Measurements from ENCODE around the gene ZNF488. TPM values are rescaled to one million over a fixed set of nuclear protein-coding genes. Genes with fewer than 3 reads are reported as not detected.

The ZNF488 gene
- total RNA-seq, 4 donors from 2014 or later = 0.21 TPM; not detected in 2

GRCh38 chr10:47379901-47380300 is 4.2 kb downstream of the ZNF488 start:
- no peak for DNase-seq
- no peaks in the 10 kb centered on the region for H3K27me3 ChIP-seq
- H3K27ac ChIP-seq = no peak overlapping the region
- peaks cover 0 to 4% of the 10 kb centered on the region in 2 donors for H3K4me1 ChIP-seq
- no peaks in the 10 kb centered on the region for H3K9me3 ChIP-seq
- H3K36me3 ChIP-seq = no peaks in the 10 kb centered on the region
- H3K4me3 ChIP-seq = no peak overlapping the region
- TF ChIP-seq POLR2A (IDR thresholded peaks at IDR 0.05) = no peak
- no peak for TF ChIP-seq CTCF (IDR thresholded peaks at IDR 0.05)
- intact Hi-C loops (cut with DNase I; ENCODE audit: low total_unique reads) = no loop called here

GRCh38 chr10:47379445-47379785 is 4.7 kb downstream of the ZNF488 start:
- intact Hi-C loops (cut with DNase I; ENCODE audit: low total_unique reads) = no loop called here
- H3K27me3 ChIP-seq = no peaks in the 10 kb centered on the region
- no peak for DNase-seq
- H3K36me3 ChIP-seq = no peaks in the 10 kb centered on the region
- H3K4me3 ChIP-seq = no peak overlapping the region
- H3K9me3 ChIP-seq = no peaks in the 10 kb centered on the region
- TF ChIP-seq POLR2A (IDR thresholded peaks at IDR 0.05) (no peak), CTCF (IDR thresholded peaks at IDR 0.05) (no peak)
- peaks cover 0 to 5% of the 10 kb centered on the region in 2 donors for H3K4me1 ChIP-seq
- H3K27ac ChIP-seq = no peak overlapping the region

GRCh38 chr10:47378606-47379444 is 5.3 kb downstream of the ZNF488 start:
- Histone ChIP-seq H3K27me3 (no peaks in the 10 kb centered on the region), H3K9me3 (no peaks in the 10 kb centered on the region), H3K36me3 (no peaks in the 10 kb centered on the region), H3K27ac (no peak overlapping the region), H3K4me3 (no peak overlapping the region), H3K4me1 (peaks cover 0 to 5% of the 10 kb centered on the region in 2 donors)
- intact Hi-C loops (cut with DNase I; ENCODE audit: low total_unique reads) = no loop called here
- TF ChIP-seq CTCF (IDR thresholded peaks at IDR 0.05) (no peak), POLR2A (IDR thresholded peaks at IDR 0.05) (no peak)
- DNase-seq = no peak

DNA sequence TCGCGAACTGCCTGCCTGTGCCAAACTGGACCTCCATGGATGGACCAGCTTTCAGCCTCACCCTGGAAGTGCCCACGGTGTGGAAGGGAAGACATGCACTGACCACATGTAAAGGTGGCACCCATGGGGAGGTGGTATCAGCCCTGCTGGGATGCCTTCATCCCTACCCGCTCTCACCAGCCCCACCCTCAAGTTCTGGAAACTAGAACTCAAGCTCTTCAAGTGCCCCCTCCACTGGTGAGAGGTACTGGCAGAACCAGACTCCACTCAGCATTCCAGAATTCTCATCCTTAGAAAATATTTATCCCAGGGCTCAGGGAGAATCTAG is 5.9 kb downstream of the ZNF488 start:
- H3K27ac ChIP-seq = no peak overlapping the region
- no peaks in the 10 kb centered on the region for H3K27me3 ChIP-seq
- intact Hi-C loops (cut with DNase I; ENCODE audit: low total_unique reads) = no loop called here
- no peaks in the 10 kb centered on the region for H3K36me3 ChIP-seq
- TF ChIP-seq CTCF (IDR thresholded peaks at IDR 0.05) (no peak), POLR2A (IDR thresholded peaks at IDR 0.05) (no peak)
- peaks cover 0 to 5% of the 10 kb centered on the region in 2 donors for H3K4me1 ChIP-seq
- H3K9me3 ChIP-seq = no peaks in the 10 kb centered on the region
- no peak for DNase-seq
- no peak overlapping the region for H3K4me3 ChIP-seq

DNA sequence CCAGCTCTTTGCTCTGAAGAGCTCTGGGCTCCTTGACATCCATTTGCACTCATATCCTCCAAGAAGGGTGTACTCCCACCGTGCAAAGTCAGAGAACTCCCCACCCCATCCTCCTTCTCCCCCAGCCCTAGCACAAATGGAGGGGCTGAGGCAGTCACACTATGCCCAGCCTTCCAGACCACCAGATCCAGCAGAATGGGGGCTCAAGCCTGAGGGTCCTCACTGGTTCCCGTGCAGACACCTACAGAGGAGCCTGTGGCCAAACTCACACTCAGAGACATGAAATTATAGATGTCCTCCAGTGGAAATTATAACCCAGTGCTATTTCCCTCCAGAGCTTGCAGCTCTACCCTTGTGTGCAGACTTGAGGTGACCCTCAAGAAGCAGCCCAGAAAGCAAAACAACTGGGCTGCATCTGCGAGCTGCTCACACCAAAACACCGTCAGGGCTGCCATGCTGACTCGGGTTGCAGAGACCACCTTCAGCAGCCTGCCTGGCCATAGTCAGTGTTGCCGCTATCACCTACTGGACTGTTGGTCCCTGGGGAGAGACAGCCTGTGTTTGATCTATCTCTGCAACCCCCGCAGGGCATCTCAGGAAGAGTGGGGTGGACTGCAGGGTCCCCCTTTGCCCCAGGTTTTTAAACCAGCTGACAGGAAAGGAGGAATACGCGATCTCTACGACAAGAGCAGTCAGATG is 7.4 kb downstream of the ZNF488 start:
- intact Hi-C loops (cut with DNase I; ENCODE audit: low total_unique reads) = no loop called here
- no peak for DNase-seq
- no peaks in the 10 kb centered on the region for H3K9me3 ChIP-seq
- H3K4me3 ChIP-seq = no peak overlapping the region
- H3K36me3 ChIP-seq = no peaks in the 10 kb centered on the region
- H3K27ac ChIP-seq = no peak overlapping the region
- H3K27me3 ChIP-seq = no peaks in the 10 kb centered on the region
- peaks cover 0 to 5% of the 10 kb centered on the region in 2 donors for H3K4me1 ChIP-seq
- TF ChIP-seq CTCF (IDR thresholded peaks at IDR 0.05) = no peak
